DND-41 (cell line): ENCODE data around the gene TMEM121B.

Experiments used
- ATAC-seq: fragments of 200-7000 bp; cut with Tn5 transposase; 3 replicates; pipeline ENCODE4 v1.9.1; 2021; ENCODE audit warnings: low read depth; ENCODE audit not compliant: insufficient read depth
- DNase-seq: peaks from one replicate; pipeline ENCODE4 v3.0.0-alpha.2; 2020
- H2AFZ ChIP-seq: 2 replicates; pipeline ENCODE4 v1.6.0; 2012; ENCODE audit warnings: low read depth, low read length
- H3K27ac ChIP-seq: 2 replicates; pipeline ENCODE4 v1.5.1; 2012; ENCODE audit warnings: low read length, inconsistent platforms
- H3K27me3 ChIP-seq: fragments of 200-600 bp; sonication (generic); 2 replicates; pipeline ENCODE4 v1.6.0; 2012; ENCODE audit warnings: low read length, mild to moderate bottlenecking, inconsistent platforms; ENCODE audit not compliant: insufficient read depth, poor library complexity
- H3K36me3 ChIP-seq: 2 replicates; pipeline ENCODE4 v1.5.1; 2012; ENCODE audit warnings: low read length, inconsistent platforms; ENCODE audit not compliant: insufficient read depth
- H3K4me1 ChIP-seq: 2 replicates; pipeline ENCODE4 v1.5.1; 2012; ENCODE audit warnings: mild to moderate bottlenecking, low read length; ENCODE audit not compliant: insufficient read depth
- H3K4me2 ChIP-seq: 2 replicates; pipeline ENCODE4 v1.6.0; 2012; ENCODE audit warnings: mild to moderate bottlenecking, moderate library complexity, low read length, inconsistent platforms; ENCODE audit not compliant: insufficient read depth
- H3K4me3 ChIP-seq, 2 experiments: fragments of 200-600 bp in 1 of 2; shearing (Covaris generic) in 1 of 2; 2 replicates each; pipeline ENCODE4 v1.5.1; 2012 to 2016; ENCODE audit warnings: inconsistent platforms in 2 of 2, low read length in 2 of 2, mild to moderate bottlenecking in 2 of 2, low read depth in 1 of 2, moderate library complexity in 1 of 2
- H3K79me2 ChIP-seq: 2 replicates; pipeline ENCODE4 v1.6.0; 2012; ENCODE audit warnings: low read length, inconsistent platforms; ENCODE audit not compliant: insufficient read depth
- H3K9ac ChIP-seq: 2 replicates; pipeline ENCODE4 v1.6.0; 2012; ENCODE audit warnings: low read depth, mild to moderate bottlenecking, inconsistent platforms, low read length, moderate library complexity
- H3K9me3 ChIP-seq: 2 replicates; pipeline ENCODE4 v1.5.1; 2012; ENCODE audit warnings: low read length, moderate library complexity, mild to moderate bottlenecking, inconsistent platforms; ENCODE audit not compliant: insufficient read depth, severe bottlenecking
- H4K20me1 ChIP-seq: 2 replicates; pipeline ENCODE4 v1.6.0; 2012; ENCODE audit warnings: low read length; ENCODE audit not compliant: insufficient read depth
- CTCF ChIP-seq: IDR thresholded peaks from 2 replicates; pipeline ENCODE4 v1.5.1; 2012; ENCODE audit warnings: borderline replicate concordance, low read length, moderate library complexity, mild to moderate bottlenecking; ENCODE audit not compliant: poor library complexity, severe bottlenecking; ENCODE audit errors: extremely low read depth
- EZH2 ChIP-seq: IDR thresholded peaks from 3 replicates; pipeline ENCODE4 v1.6.1; 2012; ENCODE audit warnings: borderline replicate concordance, low read depth, mild to moderate bottlenecking, moderate library complexity, low read length, inconsistent platforms; ENCODE audit not compliant: severe bottlenecking

The TMEM121B gene

GRCh38 chr22:17098379-17098819, 22.8 kb downstream of the TMEM121B start:
- peak overlapping the region; percentile 31; the same call in 1 of the 2 replicates for H3K9ac ChIP-seq
- ATAC-seq (peak; percentile 92), DNase-seq (peak; percentile 86)
- peak overlapping the region; percentile 87 for H3K27ac ChIP-seq
- H3K36me3 ChIP-seq = peaks cover 46% of the 10 kb centered on the region
- H3K79me2 ChIP-seq = peaks cover 26% of the 10 kb centered on the region
- H3K27me3 ChIP-seq = no peaks in the 10 kb centered on the region
- peaks cover 45% of the 10 kb centered on the region for H4K20me1 ChIP-seq
- peaks cover 44% of the 10 kb centered on the region for H3K4me1 ChIP-seq
- no peaks in the 10 kb centered on the region for H3K9me3 ChIP-seq
- H3K4me2 ChIP-seq = peak overlapping the region; percentile 55
- TF ChIP-seq CTCF (no peak), EZH2 (no peak)
- no peak overlapping the region for H2AFZ ChIP-seq
- H3K4me3 ChIP-seq = peak overlapping the region in 1 of 2 experiments; percentile 22; a peak in 1 of 4 replicates

GRCh38 chr22:17097701-17098100, 23.5 kb downstream of the TMEM121B start:
- ATAC-seq (no peak), DNase-seq (no peak)
- peaks cover 39% of the 10 kb centered on the region for H3K36me3 ChIP-seq
- H3K27ac ChIP-seq = peak overlapping the region; percentile 87
- H2AFZ ChIP-seq = no peak overlapping the region
- peak overlapping the region; percentile 31 for H3K9ac ChIP-seq
- TF ChIP-seq CTCF (no peak), EZH2 (no peak)
- peaks cover 43% of the 10 kb centered on the region for H4K20me1 ChIP-seq
- H3K27me3 ChIP-seq = no peaks in the 10 kb centered on the region
- H3K9me3 ChIP-seq = no peaks in the 10 kb centered on the region
- H3K79me2 ChIP-seq = peaks cover 33% of the 10 kb centered on the region
- H3K4me3 ChIP-seq = peak overlapping the region in 1 of 2 experiments; percentile 22; a peak in 2 of 4 replicates
- H3K4me2 ChIP-seq = peak overlapping the region; percentile 55
- peaks cover 44% of the 10 kb centered on the region for H3K4me1 ChIP-seq

GRCh38 chr22:17097062-17097461, 24.1 kb downstream of the TMEM121B start:
- Histone ChIP-seq H3K4me3 (no peak overlapping the region), H3K27me3 (no peaks in the 10 kb centered on the region), H3K9ac (0 out of 2 replicates have a peak overlapping the region, but pooled peaks have one; percentile 31), H3K4me1 (peaks cover 48% of the 10 kb centered on the region), H4K20me1 (peaks cover 43% of the 10 kb centered on the region), H3K36me3 (peaks cover 33% of the 10 kb centered on the region), H2AFZ (no peak overlapping the region), H3K9me3 (no peaks in the 10 kb centered on the region), H3K79me2 (peaks cover 37% of the 10 kb centered on the region), H3K4me2 (no peak overlapping the region; the same call in 1 of the 2 replicates), H3K27ac (peak overlapping the region; percentile 87)
- no peak for TF ChIP-seq EZH2
- no peak for TF ChIP-seq CTCF
- ATAC-seq (no peak), DNase-seq (no peak)
